IMR-90 (cell line): ENCODE results near the gene GRPEL2. TPM values are rescaled to one million over a fixed set of nuclear protein-coding genes. Genes with fewer than 3 reads are reported as not detected.
"Not testable (repeated sequence)": the region's sequence is repeated elsewhere in the genome, so short reads cannot be mapped to it uniquely, and the experiment has no call there.

Experiments
- ATAC-seq: fragments of 200-7000 bp; cut with Tn5 transposase; 2 replicates; pipeline ENCODE4 v1.9.1; 2020; ENCODE audit warnings: low read depth, mild to moderate bottlenecking, moderate library complexity
- BruUV-seq: library from RNA; stranded (reverse); fragments of 400-500 nt; replicated peaks from 2 replicates; lab custom pipeline; 2021; lab: Mats Ljungman, UMichigan
- CTCF ChIA-PET: fragments of 300-600 bp; formaldehyde crosslinking; extraction: SDS; loops from one replicate; lab custom pipeline; 2021; ENCODE audit warnings: antibody characterized with exemption; lab: Yijun Ruan, JAX
- POLR2A ChIA-PET: fragments of 300-600 bp; sonication (Branson Sonifier 250); formaldehyde crosslinking; loops from one replicate; lab custom pipeline; 2022; ENCODE audit warnings: antibody characterized with exemption; ENCODE audit not compliant: unreplicated experiment; lab: Charles Lee
- DNase-seq: peaks from one replicate; pipeline ENCODE4 v3.0.0; 2013
- H2AFZ ChIP-seq: replicated peaks from 2 replicates; pipeline ENCODE3; 2013; ENCODE audit warnings: low read length, mild to moderate bottlenecking; ENCODE audit not compliant: poor library complexity
- H2AK5ac ChIP-seq: 2 replicates; pipeline ENCODE4 v1.6.1; 2013; ENCODE audit warnings: low read depth, low read length, inconsistent platforms
- H2AK9ac ChIP-seq: replicated peaks from 2 replicates; pipeline ENCODE3; 2013; ENCODE audit warnings: mild to moderate bottlenecking, low read depth, low read length, moderate library complexity; ENCODE audit not compliant: poor library complexity
- H2BK120ac ChIP-seq: 2 replicates; pipeline ENCODE4 v1.6.1; 2013; ENCODE audit warnings: low read depth, low read length, inconsistent platforms
- H2BK15ac ChIP-seq: 3 replicates; pipeline ENCODE4 v1.6.1; 2013; ENCODE audit warnings: low read depth, low read length, inconsistent platforms
- H2BK20ac ChIP-seq: 2 replicates; pipeline ENCODE4 v1.6.1; 2013; ENCODE audit warnings: low read depth, mild to moderate bottlenecking, inconsistent platforms, low read length, moderate library complexity
- H2BK5ac ChIP-seq: 2 replicates; pipeline ENCODE4 v1.6.1; 2013; ENCODE audit warnings: mild to moderate bottlenecking, low read depth, low read length, inconsistent platforms; ENCODE audit not compliant: poor library complexity, severe bottlenecking
- H3K14ac ChIP-seq: replicated peaks from 2 replicates; pipeline ENCODE4 v1.6.1; 2013; ENCODE audit warnings: low read depth, low read length, inconsistent platforms
- H3K18ac ChIP-seq: 2 replicates; pipeline ENCODE4 v1.6.1; 2013; ENCODE audit warnings: low read depth, low read length, control low read depth
- H3K23ac ChIP-seq: 2 replicates; pipeline ENCODE4 v1.6.1; 2013; ENCODE audit warnings: low read depth, low read length, inconsistent platforms
- H3K27ac ChIP-seq: 2 replicates; pipeline ENCODE4 v1.5.1; 2013; ENCODE audit warnings: mild to moderate bottlenecking, control low read depth, low read length; ENCODE audit not compliant: insufficient read depth
- H3K27me3 ChIP-seq: 2 replicates; pipeline ENCODE4 v1.6.1; 2013; ENCODE audit warnings: low read length; ENCODE audit not compliant: control insufficient read depth, insufficient read depth
- H3K36me3 ChIP-seq: 2 replicates; pipeline ENCODE4 v1.6.1; 2013; ENCODE audit warnings: low read length, mixed read lengths; ENCODE audit not compliant: control insufficient read depth, insufficient read depth
- H3K4ac ChIP-seq: 2 replicates; pipeline ENCODE4 v1.6.1; 2013; ENCODE audit warnings: low read depth, low read length, inconsistent platforms
- H3K4me1 ChIP-seq: 2 replicates; pipeline ENCODE4 v1.6.1; 2013; ENCODE audit warnings: low read length, mixed read lengths; ENCODE audit not compliant: control insufficient read depth, insufficient read depth
- H3K4me2 ChIP-seq: 2 replicates; pipeline ENCODE4 v1.6.1; 2013; ENCODE audit warnings: low read depth, mild to moderate bottlenecking, control low read depth, low read length, moderate library complexity
- H3K4me3 ChIP-seq: 2 replicates; pipeline ENCODE4 v1.5.1; 2013; ENCODE audit warnings: low read depth, mild to moderate bottlenecking, control low read depth, low read length, moderate library complexity; ENCODE audit not compliant: insufficient read depth
- H3K56ac ChIP-seq: 2 replicates; pipeline ENCODE4 v1.6.1; 2013; ENCODE audit warnings: low read length, inconsistent platforms; ENCODE audit not compliant: insufficient read depth; ENCODE audit errors: extremely low read depth
- H3K79me1 ChIP-seq, 2 experiments: 2 replicates each; pipeline ENCODE4 v1.6.1; 2013; ENCODE audit warnings: low read length in 2 of 2, inconsistent platforms in 1 of 2, low read depth in 1 of 2
- H3K9ac ChIP-seq: 2 replicates; pipeline ENCODE4 v1.6.1; 2013; ENCODE audit warnings: low read depth, low read length, control low read depth
- H3K9me1 ChIP-seq: 2 replicates; pipeline ENCODE4 v1.6.1; 2013; ENCODE audit warnings: low read length, inconsistent platforms; ENCODE audit not compliant: insufficient read depth
- H3K9me3 ChIP-seq: 2 replicates; pipeline ENCODE4 v1.6.1; 2013; ENCODE audit warnings: low read length; ENCODE audit not compliant: control insufficient read depth, insufficient read depth
- H4K20me1 ChIP-seq: 2 replicates; pipeline ENCODE4 v1.6.1; 2013; ENCODE audit warnings: low read length, inconsistent platforms; ENCODE audit not compliant: insufficient read depth
- H4K5ac ChIP-seq: 2 replicates; pipeline ENCODE4 v1.6.1; 2013; ENCODE audit warnings: mild to moderate bottlenecking, low read depth, low read length, control low read depth
- H4K8ac ChIP-seq, 2 experiments: 2 replicates each; pipeline ENCODE4 v1.6.1; 2013; ENCODE audit warnings: low read depth in 2 of 2, low read length in 2 of 2, control low read depth in 1 of 2, inconsistent platforms in 1 of 2
- H4K91ac ChIP-seq: 2 replicates; pipeline ENCODE4 v1.6.1; 2013; ENCODE audit warnings: low read depth, low read length, inconsistent platforms; ENCODE audit not compliant: insufficient read depth
- WGBS, 2 experiments: methylation state at CpG; one replicate each; pipeline versions ENCODE4 v1.1.5 to v1.1.7; 2013; ENCODE audit warnings: missing lambda C conversion rate in 2 of 2; ENCODE audit not compliant: insufficient read length in 1 of 2; ENCODE audit errors: extremely low coverage in 2 of 2; 5-methylcytosine and 5-hydroxymethylcytosine counted together
- dilution Hi-C: fragments of 300-500 bp; cut with HindIII; formaldehyde crosslinking; loops from one replicate; pipeline ENCODE4 v1.14.3; 2018; ENCODE audit warnings: low sequenced_read_pairs; ENCODE audit not compliant: unreplicated experiment
- in situ Hi-C: fragments of 300-500 bp; cut with MboI; formaldehyde crosslinking; loops from 3 replicates; pipeline ENCODE4 v1.14.3; 2019; ENCODE audit warnings: low sequenced_read_pairs, inconsistent platforms, mixed read lengths
- intact Hi-C: fragments of 100-400 bp; cut with micrococcal nuclease; formaldehyde crosslinking; loops from 2 replicates; pipeline ENCODE4 v1.10.0; 2022
- polyA plus RNA-seq, 3 experiments: library from polyadenylated mRNA; depleted of rRNA; stranded (reverse); fragments of >200 nt; gene quantifications; 2 replicates each; pipeline ENCODE4 v1.2.3, GENCODE V29; 2012; ENCODE audit warnings: low replicate concordance in 1 of 3
- total RNA-seq: library from RNA; depleted of rRNA; stranded (reverse); fragments of >200 nt; gene quantifications from 2 replicates; pipeline ENCODE4 v1.2.3, GENCODE V29; 2012

GRPEL2 gene
- total and polyA plus RNA-seq, 2 of the 4 experiments (the other 2 are of a cell fraction) = 6.2 to 18.1 TPM

DNA sequence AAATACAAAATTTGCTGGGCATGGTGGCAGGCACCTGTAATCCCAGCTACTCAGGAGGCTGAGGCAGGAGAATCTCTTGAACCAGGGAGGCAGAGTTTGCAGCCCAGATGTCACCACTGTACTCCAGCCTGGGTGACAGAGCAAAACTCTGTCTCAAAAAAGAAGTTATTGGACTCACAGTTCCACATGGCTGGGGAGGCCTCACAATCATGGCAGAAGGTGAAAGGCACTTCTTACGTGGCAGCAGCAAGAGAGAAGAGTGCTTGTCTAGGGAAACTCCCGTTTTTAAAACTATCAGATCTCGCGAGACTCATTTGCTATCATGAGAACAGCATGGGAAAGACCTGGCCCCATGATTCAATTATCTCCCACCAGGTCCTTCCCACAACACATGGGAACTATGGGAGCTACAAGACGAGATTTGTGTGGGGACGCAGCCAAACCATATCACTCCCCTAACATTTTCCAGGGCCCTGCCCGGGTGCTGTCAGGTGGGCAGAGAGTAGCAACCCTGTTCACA, 53.5 kb downstream of the GRPEL2 start:
- H3K4ac ChIP-seq, H3K9ac ChIP-seq, H2BK15ac ChIP-seq, ATAC-seq, H3K18ac ChIP-seq, H2AK9ac ChIP-seq, H2BK120ac ChIP-seq, H3K27me3 ChIP-seq, in situ Hi-C loops, DNase-seq, H3K56ac ChIP-seq, POLR2A ChIA-PET, H4K5ac ChIP-seq, H3K9me1 ChIP-seq, H4K20me1 ChIP-seq, intact Hi-C loops, H4K8ac ChIP-seq, H3K36me3 ChIP-seq, H3K14ac ChIP-seq, H2BK20ac ChIP-seq, BruUV-seq, H3K79me1 ChIP-seq, H3K9me3 ChIP-seq, H3K4me2 ChIP-seq, CTCF ChIA-PET, H2AFZ ChIP-seq, H3K4me3 ChIP-seq, H2BK5ac ChIP-seq, dilution Hi-C loops, H3K27ac ChIP-seq, H3K4me1 ChIP-seq, H3K23ac ChIP-seq, H4K91ac ChIP-seq: not testable (repeated sequence)
- WGBS, 2 experiments = no CpG with 5 or more reads among the region's 7 CpGs
- H2AK5ac ChIP-seq = peak overlapping the region; percentile 29; the same call in 1 of the 2 replicates
